Measurements from ENCODE around the gene TBC1D3C.
A peak's percentile ranks its signal among the peaks of the same experiment; 100 is the strongest.
"Not testable (repeated sequence)": the region's sequence is repeated elsewhere in the genome, so short reads cannot be mapped to it uniquely, and the experiment has no call there.

Gene TBC1D3C

DNA sequence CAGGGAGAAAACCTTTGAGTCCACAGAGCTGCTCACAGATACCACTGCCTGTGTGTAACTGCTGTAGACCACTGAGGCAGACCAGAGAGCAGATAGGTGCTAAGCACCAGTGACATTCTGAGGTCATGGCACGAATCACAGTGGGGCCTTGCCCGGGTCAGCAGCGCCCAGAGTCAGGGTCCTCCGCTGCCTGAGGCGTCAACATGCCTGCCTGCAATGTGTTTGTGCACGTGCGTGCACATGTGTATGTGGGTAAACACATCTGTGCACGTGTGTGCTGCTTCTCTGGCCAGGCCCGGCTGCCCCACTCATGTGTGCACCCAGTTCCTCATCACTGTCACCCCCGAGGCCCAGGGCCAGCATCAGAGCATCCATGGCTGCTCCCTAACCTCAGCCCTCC, at the start of gene TBC1D3C:
TSS of gene TBC1D3C (minus strand) at position 101 of the 400 bp plus-strand sequence. CDS start 1,568 bp downstream, outside the sequence.
- H3K4me3 Mint-ChIP-seq; H3K36me3 Mint-ChIP-seq (ENCODE audit: insufficient read depth); H3K4me1 Mint-ChIP-seq; H3K27me3 Mint-ChIP-seq; DNase-seq (ENCODE audit: low spot score in 2 of 2); H3K9me3 Mint-ChIP-seq; H3K27ac Mint-ChIP-seq (ENCODE audit: low read depth); ATAC-seq (replicated peaks; ENCODE audit: extremely low read depth, poor library complexity, severe bottlenecking): not testable (repeated sequence)

DNA sequence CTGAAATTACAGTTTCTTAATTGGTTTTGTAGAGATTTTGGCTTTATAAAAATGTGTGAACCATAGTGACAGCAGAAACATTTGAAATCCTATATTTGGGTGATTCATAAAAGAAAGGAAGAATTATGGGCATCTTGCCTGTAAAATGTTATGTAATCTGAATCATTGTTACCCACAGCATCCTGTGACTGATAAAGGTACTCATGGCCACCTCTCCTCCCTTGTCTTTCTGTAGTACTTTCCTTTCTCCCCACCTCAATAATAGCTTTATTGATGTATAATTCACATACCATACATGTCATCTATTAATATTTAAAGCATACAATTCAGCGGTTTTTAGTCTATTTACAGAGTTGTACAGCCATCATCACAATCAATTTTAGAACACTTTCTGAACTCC, 30.8 kb upstream of the TBC1D3C start:
- not testable (repeated sequence) for H3K27ac Mint-ChIP-seq (ENCODE audit: low read depth); H3K27me3 Mint-ChIP-seq; H3K9me3 Mint-ChIP-seq; H3K4me3 Mint-ChIP-seq; H3K4me1 Mint-ChIP-seq; DNase-seq (ENCODE audit: low spot score in 2 of 2); H3K36me3 Mint-ChIP-seq (ENCODE audit: insufficient read depth)
- ATAC-seq (replicated peaks; ENCODE audit: extremely low read depth, poor library complexity, severe bottlenecking): peak; percentile 76

GRCh38 chr17:38094059-38094694, 25.7 kb upstream of the TBC1D3C start:
- ATAC-seq (replicated peaks; ENCODE audit: extremely low read depth, poor library complexity, severe bottlenecking): peak; percentile 44
- H3K27ac Mint-ChIP-seq (ENCODE audit: low read depth); H3K4me1 Mint-ChIP-seq; H3K36me3 Mint-ChIP-seq (ENCODE audit: insufficient read depth); H3K4me3 Mint-ChIP-seq; DNase-seq (ENCODE audit: low spot score in 2 of 2); H3K27me3 Mint-ChIP-seq; H3K9me3 Mint-ChIP-seq: not testable (repeated sequence)

- not testable (repeated sequence) for H3K27me3 Mint-ChIP-seq; H3K9me3 Mint-ChIP-seq; H3K36me3 Mint-ChIP-seq (ENCODE audit: insufficient read depth); H3K4me1 Mint-ChIP-seq; H3K27ac Mint-ChIP-seq (ENCODE audit: low read depth); H3K4me3 Mint-ChIP-seq; DNase-seq (ENCODE audit: low spot score in 2 of 2); ATAC-seq (replicated peaks; ENCODE audit: extremely low read depth, poor library complexity, severe bottlenecking)
These were observed 19.7 kb upstream of the TBC1D3C start for GRCh38 chr17:38088120-38088519.

DNA sequence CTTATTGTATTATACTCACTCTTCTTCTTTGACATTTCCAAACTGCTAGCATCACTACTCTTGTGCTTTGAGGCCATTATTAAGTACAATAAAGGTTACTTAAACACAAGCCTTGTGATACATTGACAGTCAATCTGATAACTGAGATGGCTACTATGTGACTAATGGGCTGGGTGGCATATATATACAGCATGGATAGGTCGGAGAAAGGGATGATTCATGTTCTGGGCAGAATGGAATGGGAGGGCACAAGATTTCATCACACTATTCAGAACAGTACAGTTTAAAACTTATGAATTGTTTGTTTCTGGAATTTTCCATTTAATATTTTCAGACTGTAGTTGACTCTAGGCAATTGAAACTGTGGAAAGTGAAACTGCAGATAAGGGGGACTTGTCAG, 18.9 kb upstream of the TBC1D3C start:
- not testable (repeated sequence) for H3K27ac Mint-ChIP-seq (ENCODE audit: low read depth); H3K4me3 Mint-ChIP-seq; H3K27me3 Mint-ChIP-seq; H3K36me3 Mint-ChIP-seq (ENCODE audit: insufficient read depth); H3K9me3 Mint-ChIP-seq; ATAC-seq (replicated peaks; ENCODE audit: extremely low read depth, poor library complexity, severe bottlenecking); H3K4me1 Mint-ChIP-seq; DNase-seq (ENCODE audit: low spot score in 2 of 2)
